NCI-H748 (cell line): ENCODE results near the gene SEC61A2.
"Not testable (repeated sequence)": the region's sequence is repeated elsewhere in the genome, so short reads cannot be mapped to it uniquely, and the experiment has no call there.

Experiments used
- DNase-seq: peaks from one replicate; lab custom pipeline; 2025; ENCODE audit not compliant: unreplicated experiment; lab: John Stamatoyannopoulos, UW

Gene SEC61A2

GRCh38 chr10:12129222-12130111 lies at the start of gene SEC61A2:
SEC61A2 (plus strand) TSS chr10:12129677; CDS start chr10:12129788, 111 bp downstream.
- DNase-seq: peak; percentile 89

GRCh38 chr10:12081470-12081869 lies 48.0 kb upstream of the SEC61A2 start:
- no peak for DNase-seq

- DNase-seq: no peak
These were observed 47.5 kb upstream of the SEC61A2 start for GRCh38 chr10:12081879-12082557.

GRCh38 chr10:12088919-12089318 lies 40.6 kb upstream of the SEC61A2 start:
- no peak for DNase-seq

- DNase-seq: no peak
These were observed 38.1 kb upstream of the SEC61A2 start for GRCh38 chr10:12091421-12091820.

GRCh38 chr10:12097361-12097760 lies 32.1 kb upstream of the SEC61A2 start:
- DNase-seq: not testable (repeated sequence)

- peak; percentile 7 for DNase-seq
These were observed 31.7 kb upstream of the SEC61A2 start for GRCh38 chr10:12097791-12098190.

- DNase-seq: no peak
These were observed 30.5 kb upstream of the SEC61A2 start for GRCh38 chr10:12098966-12099365.

- DNase-seq: no peak
These were observed 25.7 kb upstream of the SEC61A2 start for GRCh38 chr10:12103802-12104201.

GRCh38 chr10:12107781-12108180 lies 21.7 kb upstream of the SEC61A2 start:
- DNase-seq: no peak

GRCh38 chr10:12109286-12109685 lies 20.2 kb upstream of the SEC61A2 start:
- no peak for DNase-seq

GRCh38 chr10:12111528-12111927 lies 17.9 kb upstream of the SEC61A2 start:
- DNase-seq: no peak

- DNase-seq: no peak
These were observed 15.8 kb upstream of the SEC61A2 start for GRCh38 chr10:12113627-12114026.

GRCh38 chr10:12121673-12122072 lies 7.8 kb upstream of the SEC61A2 start:
- DNase-seq: no peak

GRCh38 chr10:12130237-12130872 lies 878 bp downstream of the SEC61A2 start:
- DNase-seq: peak; percentile 71

GRCh38 chr10:12135631-12136030 lies 6.2 kb downstream of the SEC61A2 start:
- no peak for DNase-seq

- no peak for DNase-seq
These were observed 10.6 kb downstream of the SEC61A2 start for GRCh38 chr10:12140038-12140437.

GRCh38 chr10:12144538-12144937 lies 15.1 kb downstream of the SEC61A2 start:
- no peak for DNase-seq

- no peak for DNase-seq
These were observed 20.7 kb downstream of the SEC61A2 start for GRCh38 chr10:12150163-12150562.

- no peak for DNase-seq
These were observed 25.0 kb downstream of the SEC61A2 start for GRCh38 chr10:12154516-12154915.

GRCh38 chr10:12156367-12157123 lies 27.1 kb downstream of the SEC61A2 start:
- no peak for DNase-seq
